LNCAP (cell line): Measurements from ENCODE around the gene TEPSIN.

Experiments used
- TF ChIP-seq, protein P1 (sequence below): fragments of 450-650 bp; IDR thresholded peaks from 2 replicates; pipeline ENCODE4 v1.5.1; 2017; ENCODE audit warnings: mild to moderate bottlenecking

The TEPSIN gene

DNA sequence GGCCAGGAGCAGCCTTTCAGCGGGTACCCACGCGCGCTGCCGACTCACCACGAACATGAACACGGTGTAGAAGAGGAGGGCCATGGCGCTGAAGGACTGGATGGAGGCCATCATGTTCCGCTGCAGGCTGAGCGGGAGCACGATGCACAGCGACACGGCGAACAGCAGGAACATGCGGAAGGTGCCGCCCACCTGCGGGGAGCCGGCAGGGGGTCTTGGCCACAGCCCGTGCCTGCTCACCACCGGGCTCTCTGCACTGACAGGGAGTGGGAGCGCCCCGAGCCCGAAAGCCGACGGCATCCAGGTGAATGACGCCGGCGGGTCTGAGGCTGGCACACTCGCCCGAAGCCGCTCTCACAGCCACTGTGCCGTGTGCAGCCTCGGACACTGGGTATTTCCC lies 43.3 kb upstream of the TEPSIN start:
- TF ChIP-seq, protein P1, sequence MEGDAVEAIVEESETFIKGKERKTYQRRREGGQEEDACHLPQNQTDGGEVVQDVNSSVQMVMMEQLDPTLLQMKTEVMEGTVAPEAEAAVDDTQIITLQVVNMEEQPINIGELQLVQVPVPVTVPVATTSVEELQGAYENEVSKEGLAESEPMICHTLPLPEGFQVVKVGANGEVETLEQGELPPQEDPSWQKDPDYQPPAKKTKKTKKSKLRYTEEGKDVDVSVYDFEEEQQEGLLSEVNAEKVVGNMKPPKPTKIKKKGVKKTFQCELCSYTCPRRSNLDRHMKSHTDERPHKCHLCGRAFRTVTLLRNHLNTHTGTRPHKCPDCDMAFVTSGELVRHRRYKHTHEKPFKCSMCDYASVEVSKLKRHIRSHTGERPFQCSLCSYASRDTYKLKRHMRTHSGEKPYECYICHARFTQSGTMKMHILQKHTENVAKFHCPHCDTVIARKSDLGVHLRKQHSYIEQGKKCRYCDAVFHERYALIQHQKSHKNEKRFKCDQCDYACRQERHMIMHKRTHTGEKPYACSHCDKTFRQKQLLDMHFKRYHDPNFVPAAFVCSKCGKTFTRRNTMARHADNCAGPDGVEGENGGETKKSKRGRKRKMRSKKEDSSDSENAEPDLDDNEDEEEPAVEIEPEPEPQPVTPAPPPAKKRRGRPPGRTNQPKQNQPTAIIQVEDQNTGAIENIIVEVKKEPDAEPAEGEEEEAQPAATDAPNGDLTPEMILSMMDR, result no peak

DNA sequence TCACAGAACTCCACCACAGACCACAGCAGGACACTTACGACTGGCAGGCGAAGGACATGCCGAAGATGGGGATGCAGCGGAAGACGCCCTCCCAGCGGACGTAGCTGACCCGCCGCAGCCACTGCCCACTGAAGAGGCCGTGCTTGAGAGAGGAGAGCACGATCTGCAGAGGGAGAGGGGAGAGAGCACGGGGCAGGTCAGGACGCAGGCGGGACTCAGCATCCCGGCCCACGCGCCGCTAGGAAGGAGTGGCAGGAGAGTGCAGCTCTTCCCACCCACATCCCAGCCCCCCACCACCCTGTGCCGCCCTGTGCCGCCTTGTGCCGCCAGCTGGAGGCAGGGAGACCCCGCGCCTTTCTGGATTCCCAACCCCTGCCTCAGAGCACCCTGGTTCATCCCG lies 41.7 kb upstream of the TEPSIN start:
- TF ChIP-seq, protein P1, result no peak

DNA sequence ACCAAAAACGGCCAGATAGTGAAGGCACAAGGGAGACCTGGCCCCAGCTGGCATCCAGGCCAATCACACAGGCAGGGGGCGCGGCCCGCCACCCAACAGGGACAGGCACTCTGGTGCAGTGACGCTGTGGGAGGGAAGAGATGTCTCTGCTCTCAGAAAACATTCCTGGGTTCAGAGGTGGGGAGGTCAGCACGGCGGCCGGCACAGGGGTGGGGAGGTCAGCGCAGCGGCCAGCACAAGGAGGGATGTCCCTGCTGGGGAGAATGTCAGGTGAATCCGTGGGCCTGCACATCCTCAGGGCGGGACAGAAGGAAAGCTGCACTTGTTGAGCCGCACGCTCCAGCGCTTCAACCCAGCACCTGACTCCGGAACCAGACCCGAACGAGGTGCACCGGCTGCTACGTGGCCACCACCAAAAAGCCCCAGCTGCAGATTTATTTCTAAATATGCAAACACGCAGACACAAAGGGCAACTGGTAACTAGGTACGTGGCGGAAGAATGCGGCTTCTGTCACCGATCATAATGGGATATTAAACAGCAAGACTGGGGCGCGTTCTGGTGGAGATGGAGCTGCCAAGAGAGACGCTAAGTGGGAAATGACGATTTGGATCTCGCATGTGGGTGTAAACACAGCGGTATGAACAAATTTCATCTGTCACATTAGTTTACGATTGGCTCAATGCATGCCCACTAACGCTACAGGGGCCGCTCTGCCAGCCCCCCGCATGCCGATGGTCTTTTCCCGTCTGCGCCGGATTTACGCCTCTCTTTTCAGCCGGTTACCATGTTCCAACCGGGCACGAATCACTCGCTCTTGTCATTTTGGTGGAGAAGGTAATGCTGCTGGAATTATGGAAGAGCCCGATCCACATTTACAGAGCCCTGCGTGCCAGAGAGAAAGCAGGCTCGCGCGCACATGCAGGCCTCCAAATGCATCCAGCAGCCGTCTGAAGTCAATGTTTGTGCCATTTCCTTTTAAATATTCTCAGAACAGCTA lies 40.7 kb upstream of the TEPSIN start:
- TF ChIP-seq, protein P1, result no peak

DNA sequence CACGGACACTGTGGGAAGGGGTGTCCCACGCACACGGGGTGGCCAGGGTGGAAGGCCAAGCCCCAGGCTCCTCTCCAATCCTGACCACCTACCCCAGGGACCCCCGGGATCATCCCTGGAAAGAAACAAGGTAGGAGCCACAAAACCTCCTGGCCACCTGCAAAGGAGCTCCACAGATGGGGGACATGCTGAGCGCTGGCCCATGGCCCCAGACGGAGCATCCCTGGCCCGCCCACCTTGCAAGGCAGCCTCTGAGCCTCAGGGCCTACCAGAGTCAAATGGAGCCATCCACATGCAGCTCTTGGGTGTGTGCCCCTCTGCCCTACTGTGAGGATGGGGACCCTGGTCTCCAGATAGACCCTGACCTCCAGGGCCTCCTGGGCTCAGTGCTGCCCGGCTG lies 40.0 kb upstream of the TEPSIN start:
- TF ChIP-seq, protein P1, result no peak

DNA sequence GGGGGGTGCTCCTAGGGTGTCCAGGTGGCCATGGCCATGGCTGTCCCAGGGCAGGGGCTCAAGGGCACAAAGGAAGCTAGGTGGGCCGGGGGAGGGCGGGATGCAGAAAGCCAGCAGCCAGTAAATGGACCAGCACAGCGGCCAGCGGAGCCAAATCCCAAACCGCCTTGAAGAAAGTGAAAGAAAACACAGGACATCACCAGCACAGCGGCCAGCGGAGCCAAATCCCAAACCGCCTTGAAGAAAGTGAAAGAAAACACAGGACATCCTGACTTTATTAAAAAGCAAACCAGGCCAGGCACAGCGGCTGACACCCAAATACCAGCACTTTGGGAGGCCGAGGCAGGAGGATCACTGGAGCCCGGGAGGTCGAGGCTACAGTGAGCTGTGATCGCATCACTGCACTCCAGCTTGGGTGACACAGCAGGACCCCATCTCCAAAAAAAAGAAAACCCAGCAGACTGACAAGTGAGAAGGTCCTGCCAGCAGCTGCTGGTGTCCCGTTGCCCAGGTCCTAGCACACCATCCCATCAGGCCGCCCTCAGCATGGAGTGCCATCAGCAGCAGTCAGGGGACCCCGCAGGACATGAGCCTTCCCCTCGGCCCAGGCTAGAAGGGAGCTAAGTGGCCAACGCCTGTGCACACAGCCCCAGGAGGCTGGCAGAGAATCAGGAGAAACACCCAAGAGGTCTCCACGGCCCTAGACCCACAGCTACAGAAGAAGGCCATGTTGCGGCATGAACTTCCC lies 39.3 kb upstream of the TEPSIN start:
- TF ChIP-seq, protein P1, result no peak

DNA sequence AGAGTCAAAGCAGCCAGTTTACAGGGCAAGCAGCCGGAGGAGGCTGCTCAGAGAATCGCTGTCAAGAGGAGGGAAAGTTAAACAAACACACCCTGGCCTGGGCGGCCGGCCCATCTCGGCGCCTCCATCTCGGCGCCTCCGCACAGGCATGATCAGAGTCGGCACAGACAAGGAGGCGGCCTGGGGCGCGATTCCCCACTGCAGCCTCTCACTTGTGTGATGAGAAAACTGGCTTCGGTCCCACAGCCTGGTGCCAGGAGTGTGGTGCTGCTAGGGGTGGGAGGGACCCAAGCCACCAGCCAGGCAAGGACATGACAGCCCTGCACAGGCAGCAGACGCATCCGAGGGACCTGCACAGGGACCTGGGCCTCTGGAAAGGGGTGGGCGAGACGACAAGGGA lies 38.6 kb upstream of the TEPSIN start:
- TF ChIP-seq, protein P1, result no peak

DNA sequence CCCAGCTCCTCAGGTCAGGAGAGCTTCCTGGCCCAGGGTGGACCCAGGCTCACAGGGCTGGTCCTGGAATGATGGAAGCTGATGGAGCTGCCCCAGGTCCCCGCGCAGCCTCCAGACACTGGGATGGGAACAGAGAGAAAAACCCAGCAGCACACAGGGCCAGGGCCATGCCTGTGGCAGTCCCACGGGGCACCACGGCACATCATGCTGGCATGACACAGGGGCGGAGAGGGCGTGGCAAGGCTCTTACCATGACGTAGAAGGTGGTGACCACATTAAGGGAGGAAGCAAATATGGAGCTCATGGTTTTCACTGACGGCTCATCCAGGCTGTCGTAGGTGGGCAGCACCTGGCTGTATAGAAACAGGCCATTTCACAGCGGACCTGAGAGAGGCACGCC lies 37.9 kb upstream of the TEPSIN start:
- TF ChIP-seq, protein P1, result no peak
